ENCODE results near the gene NUTM2G.
"Not testable (repeated sequence)": the region's sequence is repeated elsewhere in the genome, so short reads cannot be mapped to it uniquely, and the experiment has no call there.

DNA sequence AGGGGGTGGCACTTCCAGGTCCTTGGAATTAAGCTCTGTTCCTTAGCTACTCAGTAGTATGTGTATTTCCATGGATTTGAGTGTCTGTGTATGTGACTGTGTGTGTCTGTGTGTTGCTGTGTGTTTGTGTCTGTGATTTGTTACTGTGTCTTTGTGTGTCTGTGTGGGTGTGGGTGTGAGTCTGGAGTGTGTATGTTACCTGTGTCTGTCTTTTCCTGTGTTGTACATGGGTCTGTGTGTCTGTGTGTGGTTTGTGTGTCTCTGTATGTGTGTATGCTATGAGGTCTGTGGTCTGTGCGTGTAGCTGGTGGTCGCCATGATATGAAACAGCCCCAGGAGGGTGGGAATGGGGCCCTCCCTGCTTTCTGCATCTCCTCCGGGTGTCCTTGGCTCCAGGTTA is 8.8 kb downstream of the NUTM2G start:
- TF ChIP-seq, protein P1, sequence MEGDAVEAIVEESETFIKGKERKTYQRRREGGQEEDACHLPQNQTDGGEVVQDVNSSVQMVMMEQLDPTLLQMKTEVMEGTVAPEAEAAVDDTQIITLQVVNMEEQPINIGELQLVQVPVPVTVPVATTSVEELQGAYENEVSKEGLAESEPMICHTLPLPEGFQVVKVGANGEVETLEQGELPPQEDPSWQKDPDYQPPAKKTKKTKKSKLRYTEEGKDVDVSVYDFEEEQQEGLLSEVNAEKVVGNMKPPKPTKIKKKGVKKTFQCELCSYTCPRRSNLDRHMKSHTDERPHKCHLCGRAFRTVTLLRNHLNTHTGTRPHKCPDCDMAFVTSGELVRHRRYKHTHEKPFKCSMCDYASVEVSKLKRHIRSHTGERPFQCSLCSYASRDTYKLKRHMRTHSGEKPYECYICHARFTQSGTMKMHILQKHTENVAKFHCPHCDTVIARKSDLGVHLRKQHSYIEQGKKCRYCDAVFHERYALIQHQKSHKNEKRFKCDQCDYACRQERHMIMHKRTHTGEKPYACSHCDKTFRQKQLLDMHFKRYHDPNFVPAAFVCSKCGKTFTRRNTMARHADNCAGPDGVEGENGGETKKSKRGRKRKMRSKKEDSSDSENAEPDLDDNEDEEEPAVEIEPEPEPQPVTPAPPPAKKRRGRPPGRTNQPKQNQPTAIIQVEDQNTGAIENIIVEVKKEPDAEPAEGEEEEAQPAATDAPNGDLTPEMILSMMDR (conservative IDR thresholded peaks at IDR 0.05): not testable (repeated sequence)
- TF ChIP-seq ZFX (IDR thresholded peaks at IDR 0.05): not testable (repeated sequence)

Measured in C4-2B (cell line).